Stimulated activated naive B cell treated with anti-CD40 and anti-IgM and Interleukin-4, amounts not matched to agents 10 μg/mL and 1 μg/mL and 100 μg/mL, for 72 hours (primary cell): ENCODE results near the gene CHD2.
A peak's percentile ranks its signal among the peaks of the same experiment; 100 is the strongest.

Experiments used
- ATAC-seq, 2 donors: fragments of 150-1000 bp; cut with Tn5 transposase; replicated peaks; 2 replicates each; pipeline ENCODE4 v1.10.0; 2021; ENCODE audit warnings: moderate library complexity in 1 of 2
- DNase-seq: peaks from one replicate; pipeline ENCODE4 v3.0.0; 2021
- H3K27ac Mint-ChIP-seq: one replicate; pipeline ENCODE4 v1.8.0; 2022; ENCODE audit warnings: mild to moderate bottlenecking, mixed read lengths
- H3K27me3 Mint-ChIP-seq, 2 donors: one replicate each; pipeline ENCODE4 v1.8.0; 2022; ENCODE audit warnings: mixed read lengths in 2 of 2
- H3K36me3 Mint-ChIP-seq, 2 donors: one replicate each; pipeline ENCODE4 v1.8.0; 2022; ENCODE audit warnings: mixed read lengths in 2 of 2, mild to moderate bottlenecking in 1 of 2
- H3K4me1 Mint-ChIP-seq, 2 donors: one replicate each; pipeline ENCODE4 v1.8.0; 2022; ENCODE audit warnings: mixed read lengths in 2 of 2, mild to moderate bottlenecking in 1 of 2
- H3K4me3 Mint-ChIP-seq, 2 donors: one replicate each; pipeline ENCODE4 v1.8.0; 2022; ENCODE audit warnings: mild to moderate bottlenecking in 2 of 2, mixed read lengths in 2 of 2, moderate library complexity in 1 of 2
- H3K9me3 Mint-ChIP-seq, 2 donors: one replicate each; pipeline ENCODE4 v1.8.0; 2022; ENCODE audit warnings: mixed read lengths in 2 of 2, mild to moderate bottlenecking in 1 of 2

Gene CHD2

GRCh38 chr15:92893200-92893599 is 6.9 kb upstream of the CHD2 start:
- peak overlapping the region; percentile 49 for H3K27ac Mint-ChIP-seq

GRCh38 chr15:92896561-92896960 is 3.6 kb upstream of the CHD2 start:
- H3K4me3 Mint-ChIP-seq = no peak overlapping the region
- H3K4me1 Mint-ChIP-seq = peaks cover 15 to 46% of the 10 kb centered on the region in 2 donors
- DNase-seq = no peak
- peak overlapping the region; percentile 56 for H3K27ac Mint-ChIP-seq
- no peak for ATAC-seq
- H3K9me3 Mint-ChIP-seq = peaks cover 7 to 9% of the 10 kb centered on the region in 2 donors
- no peaks in the 10 kb centered on the region for H3K27me3 Mint-ChIP-seq
- H3K36me3 Mint-ChIP-seq = peaks cover 54 to 71% of the 10 kb centered on the region in 2 donors

More at GRCh38 chr15:92893200-92893599, 6.9 kb upstream of the CHD2 start:
- no peaks in the 10 kb centered on the region for H3K27me3 Mint-ChIP-seq
- ATAC-seq = no peak
- H3K4me1 Mint-ChIP-seq = peaks cover 12 to 48% of the 10 kb centered on the region in 2 donors
- peaks cover 49 to 65% of the 10 kb centered on the region in 2 donors for H3K36me3 Mint-ChIP-seq
- H3K9me3 Mint-ChIP-seq = peaks cover 0 to 2% of the 10 kb centered on the region in 2 donors
- no peak overlapping the region for H3K4me3 Mint-ChIP-seq
- DNase-seq = no peak

- Mint-ChIP-seq H3K27ac (peak overlapping the region; percentile 37), H3K4me1 (peaks cover 14 to 44% of the 10 kb centered on the region in 2 donors), H3K36me3 (peaks cover 50 to 70% of the 10 kb centered on the region in 2 donors), H3K27me3 (no peaks in the 10 kb centered on the region), H3K9me3 (peaks cover 7 to 9% of the 10 kb centered on the region in 2 donors), H3K4me3 (no peak overlapping the region)
- ATAC-seq = no peak
- DNase-seq = no peak
Measured at GRCh38 chr15:92897620-92898019, 2.5 kb upstream of the CHD2 start.

- Mint-ChIP-seq H3K36me3 (peaks cover 51 to 70% of the 10 kb centered on the region in 2 donors), H3K4me3 (peak overlapping the region; percentile 43 to 55), H3K27ac (peak overlapping the region; percentile 82), H3K4me1 (peaks cover 16 to 44% of the 10 kb centered on the region in 2 donors), H3K27me3 (no peaks in the 10 kb centered on the region), H3K9me3 (peaks cover 7 to 8% of the 10 kb centered on the region in 2 donors)
- no peak for DNase-seq
- no peak for ATAC-seq
Measured at GRCh38 chr15:92898988-92899582, 1.0 kb upstream of the CHD2 start.

- Mint-ChIP-seq H3K36me3 (peaks cover 53 to 73% of the 10 kb centered on the region in 2 donors), H3K27ac (peak overlapping the region; percentile 100), H3K4me1 (peaks cover 16 to 46% of the 10 kb centered on the region in 2 donors), H3K9me3 (peaks cover 7 to 8% of the 10 kb centered on the region in 2 donors), H3K4me3 (peak overlapping the region; percentile 97 to 100), H3K27me3 (no peaks in the 10 kb centered on the region)
- DNase-seq (no peak), ATAC-seq (no peak)
Measured at GRCh38 chr15:92899601-92899947, 550 bp upstream of the CHD2 start.

GRCh38 chr15:92900731-92901071 is 577 bp downstream of the CHD2 start:
- H3K27ac Mint-ChIP-seq = peak overlapping the region; percentile 100
- peak overlapping the region; percentile 97 to 100 for H3K4me3 Mint-ChIP-seq
- peaks cover 7 to 8% of the 10 kb centered on the region in 2 donors for H3K9me3 Mint-ChIP-seq
- ATAC-seq = no peak
- H3K4me1 Mint-ChIP-seq = peaks cover 20 to 48% of the 10 kb centered on the region in 2 donors
- no peaks in the 10 kb centered on the region for H3K27me3 Mint-ChIP-seq
- no peak for DNase-seq
- H3K36me3 Mint-ChIP-seq = peaks cover 52 to 67% of the 10 kb centered on the region in 2 donors

- Mint-ChIP-seq H3K36me3 (peaks cover 53 to 69% of the 10 kb centered on the region in 2 donors), H3K4me1 (peaks cover 22 to 52% of the 10 kb centered on the region in 2 donors), H3K9me3 (peaks cover 7 to 8% of the 10 kb centered on the region in 2 donors), H3K27me3 (no peaks in the 10 kb centered on the region), H3K4me3 (peak overlapping the region; percentile 97 to 100), H3K27ac (peak overlapping the region; percentile 100)
- no peak for ATAC-seq
- no peak for DNase-seq
Measured at GRCh38 chr15:92901072-92901761, 1.1 kb downstream of the CHD2 start.

GRCh38 chr15:92901995-92902394 is 1.9 kb downstream of the CHD2 start:
- H3K27me3 Mint-ChIP-seq = no peaks in the 10 kb centered on the region
- H3K4me1 Mint-ChIP-seq = peaks cover 29 to 52% of the 10 kb centered on the region in 2 donors
- ATAC-seq (no peak), DNase-seq (no peak)
- peak overlapping the region; percentile 79 to 100 for H3K4me3 Mint-ChIP-seq
- peaks cover 7 to 8% of the 10 kb centered on the region in 2 donors for H3K9me3 Mint-ChIP-seq
- H3K27ac Mint-ChIP-seq = peak overlapping the region; percentile 62
- peaks cover 50 to 63% of the 10 kb centered on the region in 2 donors for H3K36me3 Mint-ChIP-seq

- Mint-ChIP-seq H3K4me1 (peaks cover 34 to 56% of the 10 kb centered on the region in 2 donors), H3K9me3 (peaks cover 7 to 8% of the 10 kb centered on the region in 2 donors), H3K27me3 (no peaks in the 10 kb centered on the region), H3K27ac (peak overlapping the region; percentile 92), H3K36me3 (peaks cover 44 to 59% of the 10 kb centered on the region in 2 donors), H3K4me3 (peak overlapping the region; percentile 83 to 85)
- ATAC-seq (peak; percentile 1 to 7), DNase-seq (no peak)
Measured at GRCh38 chr15:92902737-92903593, 2.8 kb downstream of the CHD2 start.

- Mint-ChIP-seq H3K27ac (peak overlapping the region; percentile 100), H3K4me1 (peaks cover 41 to 62% of the 10 kb centered on the region in 2 donors), H3K4me3 (peak overlapping the region; percentile 96 to 99), H3K9me3 (peaks cover 7 to 8% of the 10 kb centered on the region in 2 donors), H3K27me3 (no peaks in the 10 kb centered on the region), H3K36me3 (peaks cover 48 to 60% of the 10 kb centered on the region in 2 donors)
- DNase-seq (no peak), ATAC-seq (peak in 1 of 2 donors; percentile 1)
Measured at GRCh38 chr15:92903631-92903965, 3.5 kb downstream of the CHD2 start.

- peaks cover 46 to 58% of the 10 kb centered on the region in 2 donors for H3K36me3 Mint-ChIP-seq
- H3K4me1 Mint-ChIP-seq = peaks cover 38 to 63% of the 10 kb centered on the region in 2 donors
- peak overlapping the region; percentile 96 to 99 for H3K4me3 Mint-ChIP-seq
Measured at GRCh38 chr15:92903966-92904721, 4.0 kb downstream of the CHD2 start.

GRCh38 chr15:92904722-92905571 is 4.8 kb downstream of the CHD2 start:
- ATAC-seq (no peak), DNase-seq (no peak)
- Mint-ChIP-seq H3K27ac (peak overlapping the region; percentile 100), H3K9me3 (no peaks in the 10 kb centered on the region), H3K36me3 (peaks cover 47 to 58% of the 10 kb centered on the region in 2 donors), H3K27me3 (no peaks in the 10 kb centered on the region), H3K4me1 (peaks cover 40 to 63% of the 10 kb centered on the region in 2 donors), H3K4me3 (peak overlapping the region; percentile 96 to 99)

More at GRCh38 chr15:92903966-92904721, 4.0 kb downstream of the CHD2 start:
- peak overlapping the region; percentile 100 for H3K27ac Mint-ChIP-seq
- peak; percentile 99 for DNase-seq
- no peaks in the 10 kb centered on the region for H3K27me3 Mint-ChIP-seq
- ATAC-seq = peak; percentile 90
- H3K9me3 Mint-ChIP-seq = peaks cover 4% of the 10 kb centered on the region in 2 donors

GRCh38 chr15:92906020-92906419 is 5.9 kb downstream of the CHD2 start:
- H3K36me3 Mint-ChIP-seq = peaks cover 47 to 61% of the 10 kb centered on the region in 2 donors

More at GRCh38 chr15:92906020-92906419, 5.9 kb downstream of the CHD2 start:
- DNase-seq (no peak), ATAC-seq (no peak)
- Mint-ChIP-seq H3K4me1 (peaks cover 45 to 70% of the 10 kb centered on the region in 2 donors), H3K27ac (peak overlapping the region; percentile 70), H3K27me3 (no peaks in the 10 kb centered on the region), H3K9me3 (peaks cover 0 to under 1% of the 10 kb centered on the region in 2 donors), H3K4me3 (peak overlapping the region; percentile 59 to 64)
